ENCODE measurements around the gene GPANK1. TPM values are rescaled to one million over a fixed set of nuclear protein-coding genes. Genes with fewer than 3 reads are reported as not detected.

GPANK1 gene
- total and polyA plus RNA-seq, 9 of the 15 experiments (the other 6 are each of a cell fraction or from before 2014, with no cell fraction given), result 32.2 to 111 (median 46.3) TPM

DNA sequence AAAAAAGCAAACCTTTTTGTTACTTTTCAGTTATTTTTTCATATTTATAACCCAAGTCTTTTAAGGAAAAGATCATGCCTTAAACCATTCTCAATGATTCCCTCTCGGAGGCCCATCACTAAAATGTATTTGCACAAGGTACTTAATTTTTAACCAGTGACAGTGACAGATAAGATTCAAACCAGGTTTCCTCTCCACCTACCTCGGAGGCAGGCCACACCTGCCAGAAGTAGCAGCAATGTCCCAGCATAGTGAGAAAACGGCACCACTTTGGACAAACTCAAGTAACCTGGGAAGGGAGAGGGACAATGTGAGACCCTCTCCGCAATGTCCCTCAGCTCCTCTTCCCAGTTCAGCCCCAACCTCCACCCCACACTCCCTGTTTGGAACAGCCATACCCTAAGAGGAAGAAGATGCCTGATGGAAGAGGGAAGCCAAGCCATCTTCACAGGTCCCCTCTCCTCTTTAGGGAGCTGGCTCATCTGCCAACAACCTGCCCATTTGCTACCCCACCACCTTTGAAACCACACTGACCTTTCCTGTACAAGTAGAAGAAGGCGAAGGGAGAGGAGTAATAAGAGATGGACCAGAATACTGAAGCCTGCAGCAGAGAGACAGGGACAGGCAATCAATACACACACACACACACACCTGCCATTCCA lies 36.1 kb upstream of the GPANK1 start (continued):
- TF ChIP-seq, protein P1, sequence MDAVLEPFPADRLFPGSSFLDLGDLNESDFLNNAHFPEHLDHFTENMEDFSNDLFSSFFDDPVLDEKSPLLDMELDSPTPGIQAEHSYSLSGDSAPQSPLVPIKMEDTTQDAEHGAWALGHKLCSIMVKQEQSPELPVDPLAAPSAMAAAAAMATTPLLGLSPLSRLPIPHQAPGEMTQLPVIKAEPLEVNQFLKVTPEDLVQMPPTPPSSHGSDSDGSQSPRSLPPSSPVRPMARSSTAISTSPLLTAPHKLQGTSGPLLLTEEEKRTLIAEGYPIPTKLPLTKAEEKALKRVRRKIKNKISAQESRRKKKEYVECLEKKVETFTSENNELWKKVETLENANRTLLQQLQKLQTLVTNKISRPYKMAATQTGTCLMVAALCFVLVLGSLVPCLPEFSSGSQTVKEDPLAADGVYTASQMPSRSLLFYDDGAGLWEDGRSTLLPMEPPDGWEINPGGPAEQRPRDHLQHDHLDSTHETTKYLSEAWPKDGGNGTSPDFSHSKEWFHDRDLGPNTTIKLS (IDR thresholded peaks at IDR 0.05; ENCODE audit: borderline replicate concordance, low read depth), result no peak
- TF ChIP-seq POLR2A (conservative IDR thresholded peaks at IDR 0.05), result no peak
- TF ChIP-seq, protein P2, sequence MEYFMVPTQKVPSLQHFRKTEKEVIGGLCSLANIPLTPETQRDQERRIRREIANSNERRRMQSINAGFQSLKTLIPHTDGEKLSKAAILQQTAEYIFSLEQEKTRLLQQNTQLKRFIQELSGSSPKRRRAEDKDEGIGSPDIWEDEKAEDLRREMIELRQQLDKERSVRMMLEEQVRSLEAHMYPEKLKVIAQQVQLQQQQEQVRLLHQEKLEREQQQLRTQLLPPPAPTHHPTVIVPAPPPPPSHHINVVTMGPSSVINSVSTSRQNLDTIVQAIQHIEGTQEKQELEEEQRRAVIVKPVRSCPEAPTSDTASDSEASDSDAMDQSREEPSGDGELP (CRISPR knock-in tag; IDR thresholded peaks at IDR 0.05; ENCODE audit: borderline replicate concordance), result no peak
- TF ChIP-seq TAF15 (IDR thresholded peaks at IDR 0.05; ENCODE audit: low read depth, low read length), result no peak
- TF ChIP-seq PHB2 (IDR thresholded peaks at IDR 0.05; ENCODE audit: low read depth), result no peak
- TF ChIP-seq POLR3A (IDR thresholded peaks at IDR 0.05; ENCODE audit: borderline replicate concordance, extremely low read depth, insufficient read depth, insufficient read length), result no peak
- no peak for TF ChIP-seq CBFA2T3 (IDR thresholded peaks at IDR 0.05)
- no peak for TF ChIP-seq ZBTB7A (IDR thresholded peaks at IDR 0.05; ENCODE audit: borderline replicate concordance, control insufficient read depth, low read depth, low read length)
- TF ChIP-seq NFIX (CRISPR knock-in tag; IDR thresholded peaks at IDR 0.05; ENCODE audit: low read depth), result no peak
- TF ChIP-seq, protein P3, sequence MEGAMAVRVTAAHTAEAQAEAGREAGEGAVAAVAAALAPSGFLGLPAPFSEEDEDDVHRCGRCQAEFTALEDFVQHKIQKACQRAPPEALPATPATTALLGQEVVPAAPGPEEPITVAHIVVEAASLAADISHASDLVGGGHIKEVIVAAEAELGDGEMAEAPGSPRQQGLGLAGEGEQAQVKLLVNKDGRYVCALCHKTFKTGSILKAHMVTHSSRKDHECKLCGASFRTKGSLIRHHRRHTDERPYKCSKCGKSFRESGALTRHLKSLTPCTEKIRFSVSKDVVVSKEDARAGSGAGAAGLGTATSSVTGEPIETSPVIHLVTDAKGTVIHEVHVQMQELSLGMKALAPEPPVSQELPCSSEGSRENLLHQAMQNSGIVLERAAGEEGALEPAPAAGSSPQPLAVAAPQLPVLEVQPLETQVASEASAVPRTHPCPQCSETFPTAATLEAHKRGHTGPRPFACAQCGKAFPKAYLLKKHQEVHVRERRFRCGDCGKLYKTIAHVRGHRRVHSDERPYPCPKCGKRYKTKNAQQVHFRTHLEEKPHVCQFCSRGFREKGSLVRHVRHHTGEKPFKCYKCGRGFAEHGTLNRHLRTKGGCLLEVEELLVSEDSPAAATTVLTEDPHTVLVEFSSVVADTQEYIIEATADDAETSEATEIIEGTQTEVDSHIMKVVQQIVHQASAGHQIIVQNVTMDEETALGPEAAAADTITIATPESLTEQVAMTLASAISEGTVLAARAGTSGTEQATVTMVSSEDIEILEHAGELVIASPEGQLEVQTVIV (CRISPR knock-in tag; IDR thresholded peaks at IDR 0.05; ENCODE audit: borderline replicate concordance), result no peak
- TF ChIP-seq, protein P4, sequence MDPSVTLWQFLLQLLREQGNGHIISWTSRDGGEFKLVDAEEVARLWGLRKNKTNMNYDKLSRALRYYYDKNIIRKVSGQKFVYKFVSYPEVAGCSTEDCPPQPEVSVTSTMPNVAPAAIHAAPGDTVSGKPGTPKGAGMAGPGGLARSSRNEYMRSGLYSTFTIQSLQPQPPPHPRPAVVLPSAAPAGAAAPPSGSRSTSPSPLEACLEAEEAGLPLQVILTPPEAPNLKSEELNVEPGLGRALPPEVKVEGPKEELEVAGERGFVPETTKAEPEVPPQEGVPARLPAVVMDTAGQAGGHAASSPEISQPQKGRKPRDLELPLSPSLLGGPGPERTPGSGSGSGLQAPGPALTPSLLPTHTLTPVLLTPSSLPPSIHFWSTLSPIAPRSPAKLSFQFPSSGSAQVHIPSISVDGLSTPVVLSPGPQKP (CRISPR knock-in tag; IDR thresholded peaks at IDR 0.05), result 0 out of 2 replicates have a peak, but pooled peaks have one; percentile 61
- TF ChIP-seq ZNF444 (CRISPR knock-in tag; IDR thresholded peaks at IDR 0.05), result no peak
- no peak for TF ChIP-seq TRIM28 (IDR thresholded peaks at IDR 0.05)
